Stomach (tissue), 4 donors: ENCODE measurements around the gene FAM228B.

ENCODE experiments used
- CTCF ChIP-seq, 7 experiments: fragments of 450-650 bp in 4 of 7; fragments of 200-600 bp in 3 of 7; sonication (generic) in 3 of 7; IDR thresholded peaks; one replicate each; pipeline ENCODE4 v1.5.1; 2016 to 2019; ENCODE audit warnings: antibody characterized with exemption in 7 of 7, control low read depth in 2 of 7, mild to moderate bottlenecking in 1 of 7
- EP300 ChIP-seq: sonication (generic); formaldehyde crosslinking; IDR thresholded peaks from one replicate; pipeline ENCODE4 v1.6.1; 2017; ENCODE audit warnings: antibody characterized with exemption
- POLR2A ChIP-seq, 4 donors: fragments of 450-650 bp; IDR thresholded peaks; one replicate each; pipeline ENCODE4 v1.6.1; 2016; ENCODE audit warnings: antibody characterized with exemption in 4 of 4, control low read depth in 2 of 4, mild to moderate bottlenecking in 1 of 4, moderate library complexity in 1 of 4
- POLR2AphosphoS5 ChIP-seq, 3 donors: sonication (generic); formaldehyde crosslinking; IDR thresholded peaks; one replicate each; pipeline ENCODE4 v1.6.1; 2016; ENCODE audit warnings: antibody characterized with exemption in 3 of 3

- TF ChIP-seq CTCF (IDR thresholded peaks at IDR 0.05) (no peak), EP300 (no peak), POLR2AphosphoS5 (IDR thresholded peaks at IDR 0.05) (no peak), POLR2A (IDR thresholded peaks at IDR 0.05) (no peak)
Measured at GRCh38 chr2:24206242-24206641, 83.0 kb downstream of the FAM228B start.
